Stimulated activated CD4-positive, alpha-beta T cell treated with anti-CD3 and anti-CD28 coated beads, Interleukin-4, amount 100 ng/mL, for 48 hours (primary cell): ENCODE measurements around the gene CACNA1A.

Experiments used
- DNase-seq, 2 donors: peaks; one replicate each; pipeline ENCODE4 v3.0.0-alpha.2; 2020; ENCODE audit warnings: low read depth in 2 of 2

The CACNA1A gene

DNA sequence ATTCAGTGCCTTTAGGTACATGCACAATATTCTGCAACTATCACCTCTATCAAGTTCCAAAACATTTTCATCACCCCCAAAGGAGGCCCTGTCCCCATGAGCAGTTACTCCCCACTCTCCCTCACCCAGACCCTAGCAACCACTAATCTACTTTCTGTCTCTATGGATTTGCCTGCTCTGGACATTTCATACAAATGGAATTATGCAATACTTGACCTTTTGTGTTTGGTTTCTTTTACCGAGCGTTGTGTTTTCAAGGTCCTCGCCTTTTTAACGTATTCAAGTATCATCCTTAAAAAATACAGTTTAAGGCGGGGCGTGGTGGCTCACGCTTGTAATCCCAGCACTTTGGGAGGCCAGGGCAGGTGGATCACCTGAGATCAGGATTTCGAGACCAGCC, 196.4 kb downstream of the CACNA1A start:
- no peak for DNase-seq

DNA sequence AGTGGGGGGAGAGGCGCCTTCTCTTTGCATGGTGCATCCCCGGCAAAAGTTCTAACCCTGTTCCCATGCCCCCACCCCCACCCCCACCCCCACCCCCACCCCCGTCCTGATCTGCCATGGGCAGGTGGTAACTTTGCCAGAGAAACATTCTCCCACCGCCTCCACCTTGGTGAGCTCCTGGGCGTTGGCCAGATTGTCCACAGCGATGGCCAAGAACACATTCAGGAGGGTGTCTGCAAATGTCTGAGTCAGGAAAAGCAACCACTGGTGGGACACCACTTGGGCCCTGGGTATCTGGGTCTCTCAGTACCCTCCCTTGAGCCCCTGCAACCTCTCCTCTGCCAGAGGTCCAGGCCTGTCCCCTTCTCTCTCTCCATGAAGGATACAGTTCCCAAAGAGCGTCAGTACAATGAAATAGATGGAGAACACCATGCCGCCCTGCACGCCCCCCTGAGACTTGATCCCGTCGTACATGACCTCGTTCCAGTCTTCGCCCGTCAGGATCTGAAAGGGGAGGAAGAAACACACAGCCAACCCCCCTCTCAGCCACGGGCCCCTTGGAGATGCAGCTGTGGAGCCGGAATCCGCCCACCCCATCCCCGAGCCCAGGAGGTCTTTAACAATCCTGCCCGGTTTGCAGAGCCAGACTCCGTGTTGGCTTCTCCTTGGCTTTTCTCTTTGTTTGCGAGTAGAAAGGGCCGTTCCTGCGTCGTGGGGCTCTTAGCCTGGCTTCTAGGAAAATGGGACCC, 202.7 kb downstream of the CACNA1A start:
- DNase-seq, result no peak

DNA sequence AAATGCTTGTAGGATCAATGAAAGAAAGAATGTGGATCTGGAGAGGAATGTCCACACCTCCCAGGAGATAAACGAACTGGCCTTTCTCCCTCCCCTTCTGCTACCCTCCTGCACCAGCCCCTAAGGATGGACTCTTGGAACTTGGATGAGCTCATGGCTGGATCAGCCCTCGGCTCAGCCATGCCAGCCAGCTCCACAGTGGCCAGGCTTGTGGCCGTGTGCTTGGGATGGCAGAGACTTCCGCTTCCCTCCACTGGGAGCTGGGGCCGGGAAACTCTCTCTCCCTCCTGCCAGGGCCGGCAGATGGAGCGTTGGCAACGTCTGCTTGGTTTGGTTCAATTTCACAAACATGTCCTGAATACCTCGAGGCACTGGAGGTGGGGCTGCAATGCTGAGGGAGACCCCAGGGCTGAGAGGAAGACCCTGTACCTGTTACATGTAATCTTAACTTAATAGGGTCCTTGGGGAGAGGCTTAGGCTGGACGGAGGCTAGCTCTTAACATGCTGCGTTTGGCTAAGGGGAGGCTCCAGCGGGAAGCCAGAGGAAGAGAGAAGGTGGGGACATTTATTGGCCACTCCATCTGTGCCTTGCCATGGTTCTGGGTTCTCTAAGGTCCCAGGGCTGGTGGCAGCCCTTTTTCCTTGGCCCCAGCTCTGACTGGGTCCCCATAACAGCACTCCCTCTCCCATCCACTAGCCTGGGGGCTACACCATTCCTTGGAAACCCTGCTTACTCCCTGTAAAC, 203.6 kb downstream of the CACNA1A start:
- no peak for DNase-seq

DNA sequence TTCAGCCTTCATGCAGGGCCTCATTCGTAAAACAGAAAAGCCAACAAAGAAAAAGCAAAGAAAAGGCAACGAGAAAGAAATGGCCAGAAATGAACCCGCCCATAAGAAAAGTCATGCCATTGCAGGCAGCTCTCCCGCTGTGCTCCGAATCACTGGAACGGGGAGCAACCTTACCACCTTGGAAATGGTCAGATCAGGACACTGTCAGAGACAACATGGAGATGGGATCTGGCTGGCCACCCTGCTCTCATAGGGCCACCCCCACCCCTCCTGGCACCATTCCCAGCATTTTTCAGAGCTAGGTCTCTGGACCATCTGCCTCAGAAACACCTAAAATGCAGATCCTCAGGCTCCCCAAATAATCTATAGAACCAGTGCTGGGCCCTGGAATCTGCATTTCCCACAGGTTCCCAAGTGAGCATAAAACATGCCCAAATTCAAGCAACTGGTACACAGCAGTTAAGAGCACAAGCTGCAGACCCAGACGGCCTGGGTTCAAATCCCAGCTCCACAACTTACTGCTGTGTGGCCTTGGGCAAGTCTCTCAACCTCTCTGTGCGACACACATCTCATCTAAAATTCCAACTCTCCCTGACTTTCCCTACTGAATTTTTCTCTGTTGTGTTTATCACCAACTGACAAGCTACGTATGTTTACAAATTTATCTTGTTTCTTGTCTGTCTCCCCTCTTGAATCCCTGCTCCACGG, 204.5 kb downstream of the CACNA1A start:
- DNase-seq, result no peak

DNA sequence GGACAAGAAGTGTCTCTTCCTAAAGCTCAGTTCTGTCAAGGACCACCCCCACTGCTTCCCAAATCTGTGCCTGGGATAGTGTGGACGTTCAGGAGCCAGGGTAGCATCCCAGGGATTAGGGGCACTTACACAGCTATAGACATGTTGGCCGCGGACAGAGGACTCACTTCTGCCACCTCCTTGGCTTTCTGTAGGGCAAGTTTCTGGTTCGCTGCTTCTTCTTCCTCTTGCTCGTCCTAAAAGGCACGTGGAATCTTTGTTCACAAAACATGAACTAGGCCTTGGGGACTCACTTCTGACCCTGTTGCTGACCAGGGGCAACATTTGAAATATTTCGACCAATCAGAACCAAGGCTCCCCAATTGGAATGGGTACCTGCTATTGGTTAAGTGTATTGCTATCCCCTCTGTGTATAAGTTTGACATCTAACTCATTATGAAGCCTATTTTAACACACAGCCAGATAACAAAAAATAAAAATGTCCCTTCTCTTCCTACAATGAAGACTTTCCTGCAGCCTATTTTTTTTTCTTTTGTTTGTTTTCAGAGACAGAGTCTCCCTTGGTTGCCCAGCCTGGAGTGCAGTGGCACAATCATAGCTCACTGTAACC, 205.8 kb downstream of the CACNA1A start:
- no peak for DNase-seq

DNA sequence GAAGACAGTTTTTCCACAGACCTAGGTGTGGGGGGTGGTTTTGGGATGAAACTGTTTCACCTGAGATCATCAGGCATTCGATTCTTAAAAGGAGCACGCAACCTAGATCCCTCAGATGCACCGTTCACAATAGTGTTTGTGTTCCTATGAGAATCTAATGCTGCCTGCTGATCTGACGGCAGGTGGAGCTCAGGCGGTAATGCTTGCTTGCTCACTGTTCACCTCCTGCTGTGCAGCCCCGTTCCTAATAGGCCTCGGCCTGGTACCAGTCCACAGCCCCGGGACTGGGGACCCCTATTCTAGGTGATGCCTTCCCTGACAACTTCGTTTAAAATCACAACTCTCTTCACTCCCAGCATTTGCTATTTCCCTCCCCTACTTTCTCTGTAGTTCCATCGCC, 206.4 kb downstream of the CACNA1A start:
- DNase-seq, result no peak

DNA sequence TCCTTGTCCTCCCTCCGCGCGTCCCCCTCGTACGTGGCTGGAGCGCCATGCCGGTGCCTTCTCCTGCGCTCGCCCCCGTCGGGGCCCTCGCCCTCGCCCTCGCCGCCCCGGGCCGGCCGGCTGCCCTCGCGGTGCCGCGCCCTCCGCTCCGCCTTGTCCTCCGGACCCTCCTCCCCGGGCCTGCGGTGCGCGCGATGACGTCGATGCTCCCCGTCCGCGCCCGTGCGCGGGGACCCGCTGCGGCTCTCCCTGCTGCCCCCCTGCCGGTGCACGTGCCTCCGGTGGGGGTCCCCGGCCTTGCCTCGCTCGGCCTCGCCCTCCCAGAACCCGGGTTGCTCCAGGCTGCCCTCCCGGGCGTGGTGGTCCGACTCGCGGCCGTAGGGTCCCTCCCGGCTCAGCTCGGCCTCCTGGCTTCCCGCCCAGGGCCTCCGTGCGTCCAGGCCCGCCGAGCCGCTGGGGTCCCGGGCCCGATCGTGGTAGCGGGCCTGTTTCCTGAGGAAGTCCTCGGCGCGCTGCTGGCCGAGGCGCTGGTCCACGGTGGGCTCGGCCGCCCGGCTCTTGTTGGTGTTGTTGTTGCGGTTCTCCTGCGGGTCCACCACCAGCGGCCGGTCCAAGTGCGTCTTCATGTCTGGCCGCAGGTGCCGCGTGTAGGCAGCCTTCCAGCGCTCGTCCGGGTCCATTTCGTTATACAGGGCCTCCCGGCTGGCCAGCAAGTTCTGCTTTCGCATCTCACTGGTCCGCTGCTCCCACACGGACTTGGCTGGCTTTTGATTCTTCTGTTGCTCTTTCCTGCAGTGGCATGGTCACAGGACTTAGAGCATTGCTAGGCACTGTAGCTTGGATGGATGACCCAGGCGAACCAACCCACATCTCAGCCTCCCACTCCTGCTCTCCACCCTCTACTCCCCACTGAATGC, 207.5 kb downstream of the CACNA1A start:
- no peak for DNase-seq

DNA sequence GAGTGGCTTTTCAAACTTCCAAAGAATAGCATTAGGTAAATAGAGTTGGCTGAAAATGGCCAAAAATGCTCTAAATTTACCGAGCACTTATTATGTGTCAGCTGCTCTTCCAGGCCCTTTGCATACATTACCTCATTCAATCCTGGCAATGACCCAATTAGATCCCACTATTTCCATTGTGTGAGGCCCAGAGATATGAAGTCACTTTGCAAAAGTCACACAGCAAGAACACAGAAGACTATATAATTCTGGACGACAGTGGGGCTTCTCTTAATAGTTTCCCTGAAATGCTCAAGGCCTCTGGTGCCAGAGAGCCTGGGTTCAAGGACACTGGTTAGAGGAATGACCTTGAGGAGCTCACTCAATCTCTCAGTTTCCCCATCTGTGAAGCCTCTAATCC, 209.3 kb downstream of the CACNA1A start:
- DNase-seq, result no peak

DNA sequence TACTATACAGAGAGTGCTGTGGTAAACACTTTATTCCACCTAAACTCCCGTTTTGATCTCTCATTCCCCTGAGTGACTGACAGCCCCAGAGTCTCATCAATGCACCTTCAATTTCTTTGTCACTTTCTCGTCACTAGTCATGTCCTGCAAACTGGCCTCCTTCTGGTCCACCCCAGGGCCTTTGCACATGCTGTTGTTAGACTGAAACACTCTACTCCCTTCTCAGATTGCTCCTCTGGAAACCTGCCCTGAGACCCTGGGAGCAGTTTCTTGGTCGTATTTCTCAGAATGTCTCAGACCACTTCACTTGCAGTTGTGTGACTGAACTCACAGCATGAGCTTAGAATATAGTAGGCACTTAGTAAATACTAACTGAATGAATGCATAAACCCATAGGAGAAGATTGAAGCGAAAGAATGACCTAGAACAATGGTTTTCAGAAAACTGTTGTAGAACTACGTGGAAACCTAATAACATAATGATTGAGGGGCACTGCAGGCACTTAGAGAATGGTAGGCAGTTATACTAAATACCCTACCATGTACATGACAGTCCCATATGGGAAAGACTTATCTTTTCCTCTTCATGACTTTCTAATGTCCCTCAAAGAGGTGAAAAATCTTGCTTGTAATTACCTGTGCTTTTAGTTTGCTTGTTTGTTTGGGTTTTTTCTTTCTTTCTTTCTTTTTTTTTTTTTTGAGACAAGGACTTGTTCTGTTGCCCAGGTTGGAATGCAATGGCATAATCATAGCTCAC, 211.3 kb downstream of the CACNA1A start:
- no peak for DNase-seq

DNA sequence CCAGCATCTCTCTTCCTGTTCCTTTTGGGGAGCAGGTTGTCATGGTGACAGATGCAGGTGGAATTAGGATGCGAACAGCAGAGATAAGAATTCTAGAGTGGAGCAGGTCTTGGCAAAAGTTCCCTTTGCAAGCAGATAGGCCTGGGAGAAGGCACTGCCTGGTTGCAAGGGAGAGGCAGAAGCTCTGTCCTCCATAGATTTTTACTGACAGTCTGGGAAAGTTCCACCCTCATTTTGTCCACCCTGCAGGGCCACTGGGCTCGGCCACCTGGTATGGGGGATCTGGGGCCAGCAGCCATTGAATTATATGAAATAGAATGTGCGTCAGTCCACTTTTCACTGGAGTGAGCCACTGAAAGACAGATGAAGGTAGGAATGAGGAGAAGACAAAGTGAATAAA, 214.4 kb downstream of the CACNA1A start:
- DNase-seq, result no peak

DNA sequence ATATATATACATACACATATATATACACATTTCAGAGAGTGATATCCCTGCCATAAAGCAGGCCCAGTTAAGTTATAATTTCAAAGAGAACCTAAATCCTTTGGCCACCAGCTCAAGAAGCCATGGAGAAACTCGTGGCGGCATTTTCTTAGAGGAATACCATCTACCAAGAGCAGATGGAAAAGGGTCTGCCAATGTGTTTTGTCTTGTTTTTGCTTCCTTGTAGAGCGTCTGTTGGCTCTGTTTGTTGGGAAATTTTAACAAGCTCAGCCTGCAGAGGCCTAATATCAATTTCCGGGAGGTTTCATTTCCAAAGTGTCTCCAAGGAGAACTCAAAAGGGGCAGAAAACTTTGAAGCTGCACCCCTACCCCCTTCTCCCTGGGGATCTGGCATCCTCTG, 215.5 kb downstream of the CACNA1A start:
- no peak for DNase-seq

DNA sequence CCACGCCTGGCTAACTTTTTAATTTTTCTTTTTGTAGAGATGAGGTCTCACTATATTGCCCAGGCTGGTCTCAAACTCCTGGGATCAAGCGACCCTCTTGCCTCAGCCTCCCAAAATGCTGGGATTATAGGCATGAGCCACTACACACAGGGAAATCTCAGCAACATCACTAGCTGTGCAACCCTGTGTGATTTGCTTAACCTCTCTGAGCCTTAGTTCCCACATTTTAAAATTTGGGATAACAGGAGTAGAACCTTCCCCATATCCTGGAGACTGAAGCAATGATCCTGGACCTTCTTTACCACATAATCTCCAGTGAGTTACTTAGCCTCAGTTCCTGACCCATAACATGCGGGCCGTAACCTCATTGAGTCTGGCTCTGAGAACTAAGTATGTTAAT, 217.0 kb downstream of the CACNA1A start:
- DNase-seq, result no peak

DNA sequence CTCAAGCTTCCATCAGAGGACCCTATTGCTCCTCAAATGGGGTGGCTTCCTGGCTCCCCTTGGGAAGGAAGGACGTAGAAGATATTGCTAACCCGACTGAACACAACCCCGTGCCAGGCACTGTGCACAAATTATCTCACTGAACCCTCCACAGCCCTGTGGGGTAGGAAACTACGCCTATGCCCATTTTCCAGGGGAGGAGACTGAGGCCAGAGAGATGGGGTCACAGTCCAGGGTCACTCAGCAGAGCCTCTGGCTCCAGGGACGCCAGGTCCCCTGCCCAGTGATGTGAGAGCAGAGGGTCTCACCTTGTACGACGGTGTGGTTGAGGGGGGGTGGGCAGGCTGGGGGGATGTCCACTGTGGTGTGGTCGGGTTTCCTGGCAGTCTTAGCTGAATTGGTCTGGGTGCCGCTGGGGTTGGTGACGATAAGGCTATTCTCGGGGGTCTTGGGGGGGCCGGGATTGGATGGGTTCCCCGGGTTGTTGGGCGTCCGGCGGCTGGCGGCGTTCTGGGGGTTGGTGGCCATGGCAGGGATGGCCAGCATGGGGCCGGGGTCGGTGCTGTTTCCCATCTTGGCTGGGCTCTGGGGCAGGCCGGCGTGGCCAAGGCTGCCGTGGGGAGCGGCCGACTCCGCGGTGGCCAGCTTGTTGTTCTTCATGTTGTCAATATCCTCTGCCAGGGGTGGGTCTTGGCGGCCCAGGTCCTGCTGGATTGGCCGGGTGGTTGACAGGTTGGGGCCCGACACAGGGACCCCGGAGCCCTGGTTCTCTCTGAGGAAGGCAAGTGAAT, 219.9 kb downstream of the CACNA1A start:
- no peak for DNase-seq

DNA sequence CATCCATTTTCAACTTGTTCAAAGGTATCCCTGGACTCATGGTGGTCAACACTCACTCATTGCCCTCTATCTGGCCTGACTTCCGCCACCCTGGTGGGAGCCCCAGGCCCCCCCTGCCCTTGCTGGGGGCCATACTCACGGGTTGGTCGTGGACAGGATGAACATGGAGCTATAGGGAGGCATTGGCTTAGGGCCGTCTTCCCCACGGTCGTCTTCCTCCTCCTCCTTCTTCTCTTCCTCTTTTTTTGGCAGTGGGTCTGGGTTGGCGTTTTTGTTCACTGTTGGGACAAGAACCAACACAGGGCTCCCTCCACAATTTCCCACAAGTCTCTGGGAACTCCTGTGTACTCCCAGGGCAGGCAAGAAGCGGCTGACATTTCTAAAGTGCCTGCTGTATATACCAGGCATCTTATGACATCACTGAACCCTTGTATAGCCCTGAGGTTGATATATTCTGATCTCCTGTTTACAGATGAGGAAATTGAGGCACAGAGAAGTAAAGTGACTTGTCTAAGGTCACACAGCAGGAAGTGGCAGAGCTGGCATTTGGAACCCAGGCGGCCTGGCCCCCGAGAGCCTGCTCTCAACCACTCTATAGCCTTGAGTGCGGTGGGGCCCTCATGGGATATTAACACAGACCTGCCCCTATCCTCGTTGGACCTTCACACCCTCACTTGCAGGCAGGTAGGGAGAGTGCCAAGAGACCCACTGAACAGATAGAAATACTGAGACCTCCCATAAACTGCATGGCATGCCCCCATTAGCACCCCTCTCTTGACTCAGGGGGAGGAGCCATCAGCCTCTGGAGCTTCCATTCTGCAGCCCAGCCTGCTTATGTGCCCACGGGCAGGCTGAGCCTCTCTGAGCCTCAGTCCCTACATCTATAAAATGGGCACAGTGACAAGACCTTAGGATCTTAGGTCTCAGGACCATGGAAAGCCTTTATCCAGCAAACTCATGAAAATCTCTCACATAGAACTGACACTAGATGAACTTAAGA, 221.1 kb downstream of the CACNA1A start:
- no peak for DNase-seq

DNA sequence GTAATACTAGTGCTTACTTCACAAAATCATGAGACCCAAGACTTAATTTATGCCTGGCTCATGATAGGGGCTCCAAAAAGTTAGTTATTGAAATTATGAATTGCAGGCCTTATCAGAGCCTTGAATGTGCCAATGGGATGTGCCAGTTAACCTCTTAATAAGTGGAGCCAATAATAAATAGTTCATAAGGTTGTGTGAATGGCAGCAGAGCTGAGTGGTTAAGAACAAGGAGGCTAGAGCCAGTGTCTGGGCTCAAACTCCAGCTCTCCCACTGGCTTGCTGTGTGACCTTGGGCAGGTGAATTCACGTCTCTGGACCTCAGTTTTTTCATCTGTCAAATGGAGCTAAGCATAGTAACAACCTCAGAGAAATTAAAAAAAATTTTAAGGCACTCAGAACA, 222.4 kb downstream of the CACNA1A start:
- DNase-seq, result no peak

DNA sequence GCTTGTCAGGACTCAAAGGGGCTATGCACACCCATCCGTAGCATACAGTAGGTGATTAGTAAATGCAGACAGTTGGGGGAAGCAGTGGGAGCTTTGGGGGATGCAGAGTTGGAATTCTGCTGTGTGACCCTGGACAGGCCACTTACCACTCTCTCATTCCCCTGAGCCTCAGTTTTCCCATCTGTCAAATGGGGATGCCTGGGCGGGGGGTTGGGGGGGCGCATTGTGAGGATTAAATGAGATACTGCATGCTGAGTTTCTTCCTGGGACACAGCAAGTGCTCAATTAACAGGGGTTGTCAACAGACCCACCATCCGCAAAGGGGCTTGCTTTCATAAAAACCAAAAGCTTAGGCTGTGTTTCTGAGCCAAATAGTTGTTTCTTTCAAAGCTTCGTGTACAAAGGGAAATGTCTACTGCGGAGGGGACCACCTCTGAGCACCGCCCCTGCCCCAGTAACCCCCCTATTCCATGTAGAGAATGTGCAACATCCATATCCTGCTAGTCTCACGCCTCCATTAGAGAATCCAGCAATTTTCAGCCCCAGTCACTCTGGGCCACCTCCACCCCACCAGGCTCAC, 223.7 kb downstream of the CACNA1A start:
- DNase-seq, result no peak

DNA sequence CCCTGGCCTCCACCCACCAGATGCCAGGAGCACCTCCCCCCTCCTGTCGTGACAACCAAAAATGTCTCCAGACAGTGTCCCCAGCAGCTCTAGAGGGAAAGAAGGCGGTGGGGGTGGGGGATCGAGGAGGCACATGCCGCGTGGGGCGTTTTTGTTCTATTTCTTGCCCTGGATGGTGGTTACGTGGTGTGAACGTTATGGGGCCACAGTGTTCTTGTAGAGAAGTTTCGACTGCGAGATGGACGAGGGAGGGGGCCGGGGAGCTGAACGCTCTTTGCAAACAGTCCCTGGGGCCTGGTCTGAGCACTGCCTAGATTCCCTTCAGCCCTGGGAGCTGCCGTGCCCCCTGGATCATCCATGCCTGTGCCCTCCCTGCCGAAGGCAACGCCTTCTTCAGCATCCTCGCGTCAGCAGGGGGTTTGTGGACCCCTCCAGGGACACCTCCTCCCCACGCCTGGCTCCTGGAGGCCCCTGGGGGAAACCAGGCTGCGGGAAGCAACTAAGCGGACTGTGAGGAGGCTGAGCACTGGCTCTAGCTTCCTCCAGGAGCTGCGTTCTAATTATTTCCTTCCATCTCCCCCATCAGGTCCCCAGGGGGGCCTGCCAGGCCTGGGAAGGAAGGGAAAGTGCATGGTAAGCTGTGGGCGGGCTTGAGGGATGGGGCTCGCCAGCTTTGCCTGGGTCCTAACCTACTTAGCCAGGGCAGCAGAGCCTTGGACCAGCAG, 224.6 kb downstream of the CACNA1A start:
- no peak for DNase-seq
